ENCODE measurements around the gene ALPI.

ALPI gene

GRCh38 chr2:232465061-232465460 is 9.1 kb downstream of the ALPI start:
- no peak for DNase-seq

GRCh38 chr2:232466221-232466620 is 10.3 kb downstream of the ALPI start:
- no peak for DNase-seq

- DNase-seq: no peak
These were observed 17.5 kb downstream of the ALPI start for GRCh38 chr2:232473467-232473890.

- no peak for DNase-seq
These were observed 20.1 kb downstream of the ALPI start for GRCh38 chr2:232476045-232476444.

- DNase-seq: no peak
These were observed 20.8 kb downstream of the ALPI start for GRCh38 chr2:232476791-232477190.

- DNase-seq: no peak
These were observed 22.0 kb downstream of the ALPI start for GRCh38 chr2:232477751-232478510.

- no peak for DNase-seq
These were observed 22.8 kb downstream of the ALPI start for GRCh38 chr2:232478571-232479340.

GRCh38 chr2:232479341-232480200 is 23.6 kb downstream of the ALPI start:
- no peak for DNase-seq

GRCh38 chr2:232480201-232481190 is 24.5 kb downstream of the ALPI start:
- no peak for DNase-seq

- no peak for DNase-seq
These were observed 25.6 kb downstream of the ALPI start for GRCh38 chr2:232481322-232482140.

- DNase-seq: no peak
These were observed 26.6 kb downstream of the ALPI start for GRCh38 chr2:232482301-232483238.

- no peak for DNase-seq
These were observed 27.5 kb downstream of the ALPI start for GRCh38 chr2:232483311-232483922.

GRCh38 chr2:232483923-232484627 is 28.1 kb downstream of the ALPI start:
- no peak for DNase-seq

- DNase-seq: no peak
These were observed 28.8 kb downstream of the ALPI start for GRCh38 chr2:232484628-232485347.

GRCh38 chr2:232485348-232485756 is 29.4 kb downstream of the ALPI start:
- no peak for DNase-seq

GRCh38 chr2:232485757-232486557 is 30.0 kb downstream of the ALPI start:
- no peak for DNase-seq

Data from stimulated activated CD4-positive, alpha-beta T cell treated with anti-CD3 and anti-CD28 coated beads, Interleukin-15, amount 100 ng/mL, for 24 hours (primary cell).